Stimulated activated naive B cell treated with anti-CD40 and anti-IgM and Interleukin-4, amounts not matched to agents 10 μg/mL and 1 μg/mL and 100 μg/mL, for 72 hours (primary cell): ENCODE data around the gene CRB1.
A peak's percentile ranks its signal among the peaks of the same experiment; 100 is the strongest.
"Not testable (repeated sequence)": the region's sequence is repeated elsewhere in the genome, so short reads cannot be mapped to it uniquely, and the experiment has no call there.

Experiments
- ATAC-seq, 2 donors: fragments of 150-1000 bp; cut with Tn5 transposase; replicated peaks; 2 replicates each; pipeline ENCODE4 v1.10.0; 2021; ENCODE audit warnings: moderate library complexity in 1 of 2
- DNase-seq: peaks from one replicate; pipeline ENCODE4 v3.0.0; 2021
- H3K27ac Mint-ChIP-seq: one replicate; pipeline ENCODE4 v1.8.0; 2022; ENCODE audit warnings: mild to moderate bottlenecking, mixed read lengths
- H3K27me3 Mint-ChIP-seq, 2 donors: one replicate each; pipeline ENCODE4 v1.8.0; 2022; ENCODE audit warnings: mixed read lengths in 2 of 2
- H3K36me3 Mint-ChIP-seq, 2 donors: one replicate each; pipeline ENCODE4 v1.8.0; 2022; ENCODE audit warnings: mixed read lengths in 2 of 2, mild to moderate bottlenecking in 1 of 2
- H3K4me1 Mint-ChIP-seq, 2 donors: one replicate each; pipeline ENCODE4 v1.8.0; 2022; ENCODE audit warnings: mixed read lengths in 2 of 2, mild to moderate bottlenecking in 1 of 2
- H3K4me3 Mint-ChIP-seq, 2 donors: one replicate each; pipeline ENCODE4 v1.8.0; 2022; ENCODE audit warnings: mild to moderate bottlenecking in 2 of 2, mixed read lengths in 2 of 2, moderate library complexity in 1 of 2
- H3K9me3 Mint-ChIP-seq, 2 donors: one replicate each; pipeline ENCODE4 v1.8.0; 2022; ENCODE audit warnings: mixed read lengths in 2 of 2, mild to moderate bottlenecking in 1 of 2

CRB1 gene

DNA sequence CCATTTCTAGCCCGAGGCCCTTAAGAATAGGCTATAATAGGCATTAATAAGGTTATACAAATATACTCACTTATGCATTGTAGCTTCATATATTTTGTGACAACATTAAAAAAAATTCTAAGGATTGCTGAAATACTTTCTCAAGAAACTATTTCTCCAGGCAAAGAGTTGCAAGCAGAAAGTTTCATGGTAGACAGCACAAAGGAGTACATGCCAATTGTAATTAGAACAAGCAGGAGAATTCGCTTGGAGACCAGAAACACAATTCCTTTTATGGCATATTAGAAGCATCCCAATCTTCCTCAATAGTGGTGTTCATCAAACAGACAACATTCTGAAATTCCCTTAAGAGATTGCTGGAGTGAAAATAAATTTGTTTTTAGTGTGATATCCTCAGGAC lies 122.8 kb downstream of the CRB1 start:
- Mint-ChIP-seq H3K36me3 (no peaks in the 10 kb centered on the region), H3K9me3 (no peaks in the 10 kb centered on the region), H3K27me3 (peaks cover 0 to 4% of the 10 kb centered on the region in 2 donors), H3K4me1 (no peaks in the 10 kb centered on the region), H3K27ac (no peak overlapping the region), H3K4me3 (no peak overlapping the region)
- no peak for ATAC-seq
- no peak for DNase-seq

DNA sequence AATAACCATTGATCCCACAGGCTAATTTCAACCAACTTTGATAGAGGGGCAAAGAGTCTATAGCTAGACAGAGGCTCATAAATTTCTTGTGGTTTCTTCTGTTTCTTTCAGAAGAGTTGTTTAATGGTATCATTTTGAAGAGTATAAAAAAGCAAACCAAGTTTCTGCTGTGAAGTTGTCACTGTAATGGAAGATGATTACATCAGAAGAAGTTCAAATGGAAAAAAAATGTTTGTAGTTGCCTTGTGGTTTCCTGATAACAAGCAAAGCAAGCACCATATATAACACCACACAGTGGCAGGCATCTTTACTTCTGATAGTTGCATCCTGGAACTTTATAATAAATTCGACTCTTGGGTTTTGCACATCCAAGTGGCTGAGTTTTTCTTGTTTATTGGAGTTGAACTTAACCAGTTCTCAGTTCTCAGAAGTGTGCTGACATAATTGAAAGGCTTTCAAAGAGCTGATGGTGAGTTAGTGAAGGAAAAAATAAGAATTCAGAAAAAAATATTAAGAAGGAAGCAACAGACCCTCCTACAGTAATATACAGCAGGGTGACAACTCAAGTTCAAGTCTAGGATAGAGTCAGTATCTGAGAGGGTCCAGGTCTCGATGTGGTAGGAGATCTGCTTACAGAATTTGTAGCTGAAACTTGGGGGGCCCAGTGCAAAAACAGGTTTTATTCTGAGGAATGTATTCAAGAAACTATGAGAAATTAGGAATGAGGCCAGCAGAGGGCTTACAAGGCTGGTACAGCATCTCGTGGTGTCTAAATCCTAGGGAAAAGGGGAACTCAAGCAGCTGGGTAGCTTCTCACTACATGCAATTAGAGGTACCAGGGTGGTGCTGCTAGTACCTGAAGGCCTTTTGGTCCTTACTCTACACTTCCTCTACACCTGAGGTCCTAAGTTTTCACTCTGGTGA lies 123.5 kb downstream of the CRB1 start:
- no peak for DNase-seq
- Mint-ChIP-seq H3K27ac (no peak overlapping the region), H3K9me3 (no peaks in the 10 kb centered on the region), H3K4me3 (no peak overlapping the region), H3K36me3 (no peaks in the 10 kb centered on the region), H3K4me1 (no peaks in the 10 kb centered on the region), H3K27me3 (peaks cover 0 to 4% of the 10 kb centered on the region in 2 donors)
- ATAC-seq, result no peak

DNA sequence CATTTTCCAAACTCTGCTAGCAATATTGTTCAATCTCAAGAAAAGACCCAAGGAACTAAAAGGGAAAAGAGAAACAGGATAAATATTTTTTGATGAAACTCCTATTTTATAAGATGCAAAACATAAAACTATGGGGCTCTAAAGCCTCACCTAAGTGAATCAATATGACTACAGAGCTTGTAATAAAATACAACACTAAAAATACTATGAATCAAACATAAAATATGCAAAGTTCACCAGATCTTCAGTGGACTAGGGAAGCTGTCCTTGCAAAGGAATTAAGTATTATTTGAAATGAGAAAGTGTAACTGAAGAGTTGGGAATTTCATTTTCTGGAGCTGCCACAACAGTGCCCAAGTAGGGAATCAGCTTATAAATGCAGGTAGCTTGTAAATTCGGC lies 124.5 kb downstream of the CRB1 start:
- Mint-ChIP-seq H3K4me3 (no peak overlapping the region), H3K9me3 (no peaks in the 10 kb centered on the region), H3K27ac (no peak overlapping the region), H3K4me1 (no peaks in the 10 kb centered on the region), H3K36me3 (no peaks in the 10 kb centered on the region), H3K27me3 (no peaks in the 10 kb centered on the region)
- ATAC-seq (no peak), DNase-seq (no peak)

DNA sequence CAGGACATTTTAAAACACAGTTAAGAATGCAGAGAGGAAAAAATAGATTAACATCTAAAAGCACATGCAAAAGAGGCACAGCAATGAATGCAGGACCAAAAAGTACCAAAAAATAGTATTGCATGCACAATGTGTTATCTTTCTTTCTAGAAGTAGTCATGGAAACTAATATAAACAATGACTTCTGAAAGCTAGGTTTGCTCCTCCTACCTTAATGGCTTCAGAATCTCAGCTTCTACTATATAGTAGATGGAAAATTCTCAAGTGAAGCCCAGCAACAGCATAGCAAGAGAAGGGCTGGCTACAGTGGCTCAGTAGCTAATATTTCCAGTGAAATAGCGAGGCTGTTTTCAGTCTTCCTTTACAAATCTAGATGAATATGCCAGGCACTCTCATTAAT lies 125.1 kb downstream of the CRB1 start:
- Mint-ChIP-seq H3K36me3 (no peaks in the 10 kb centered on the region), H3K4me3 (no peak overlapping the region), H3K4me1 (no peaks in the 10 kb centered on the region), H3K27ac (no peak overlapping the region), H3K27me3 (no peaks in the 10 kb centered on the region), H3K9me3 (no peaks in the 10 kb centered on the region)
- DNase-seq (no peak), ATAC-seq (no peak)

DNA sequence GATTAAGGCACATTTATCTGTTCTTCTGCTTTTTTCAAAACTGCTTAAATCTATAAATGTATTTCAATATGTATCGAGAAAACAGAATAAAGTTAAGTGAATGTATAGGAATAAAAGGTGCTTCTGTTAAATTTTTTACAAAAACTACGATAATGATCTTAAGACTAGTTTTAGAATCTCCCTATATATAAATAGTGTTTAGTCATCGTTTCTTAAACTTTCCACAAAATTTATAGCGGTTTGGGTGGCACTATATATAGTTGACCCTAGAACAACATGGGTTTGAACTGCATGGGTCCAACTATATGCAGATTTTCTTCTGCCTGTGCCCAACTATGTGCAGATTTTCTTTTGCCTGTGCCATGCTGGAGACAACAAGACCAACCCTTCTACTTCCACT lies 125.7 kb downstream of the CRB1 start:
- H3K4me1 Mint-ChIP-seq, result no peaks in the 10 kb centered on the region
- no peaks in the 10 kb centered on the region for H3K36me3 Mint-ChIP-seq
- no peak for DNase-seq
- H3K27ac Mint-ChIP-seq, result no peak overlapping the region
- no peaks in the 10 kb centered on the region for H3K27me3 Mint-ChIP-seq
- no peak overlapping the region for H3K4me3 Mint-ChIP-seq
- no peaks in the 10 kb centered on the region for H3K9me3 Mint-ChIP-seq
- no peak for ATAC-seq

DNA sequence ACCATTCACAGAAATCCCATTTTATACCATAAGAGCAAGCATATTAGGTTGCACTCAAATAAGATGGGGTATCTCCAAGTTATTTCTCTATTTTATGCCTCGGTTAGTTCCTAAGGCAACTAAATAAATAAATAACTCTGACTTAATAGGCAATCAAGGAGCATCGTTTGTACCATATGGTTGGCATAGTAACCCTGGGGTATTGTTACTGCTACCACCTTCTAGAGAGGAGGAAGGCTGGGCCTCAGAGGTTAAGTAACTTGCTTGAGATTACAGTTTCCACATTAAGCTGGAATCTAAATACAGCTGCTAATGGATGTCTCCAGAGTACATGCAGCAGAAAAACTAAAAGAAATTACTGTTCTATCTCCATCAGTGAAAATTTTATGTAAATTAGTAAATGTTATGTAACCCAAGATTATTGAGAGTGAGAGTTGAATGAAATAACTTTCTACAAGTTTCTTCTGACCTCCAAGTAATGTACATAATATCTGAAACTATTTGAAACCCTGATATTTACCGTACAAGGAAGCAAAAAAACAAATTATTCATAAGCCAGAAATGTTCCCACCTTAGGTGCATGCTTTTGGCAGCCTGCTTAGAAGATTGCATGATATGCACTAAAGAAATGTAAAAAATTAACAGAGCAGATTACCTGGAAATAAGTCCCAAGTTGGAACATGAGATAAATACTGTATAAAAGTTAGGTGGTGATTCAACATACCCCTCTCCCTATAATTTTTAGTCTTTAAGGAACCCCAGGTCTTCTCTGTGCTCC lies 127.0 kb downstream of the CRB1 start:
- Mint-ChIP-seq H3K4me1 (no peaks in the 10 kb centered on the region), H3K27me3 (no peaks in the 10 kb centered on the region), H3K9me3 (no peaks in the 10 kb centered on the region), H3K4me3 (no peak overlapping the region), H3K36me3 (no peaks in the 10 kb centered on the region), H3K27ac (no peak overlapping the region)
- ATAC-seq, result no peak
- DNase-seq, result no peak

DNA sequence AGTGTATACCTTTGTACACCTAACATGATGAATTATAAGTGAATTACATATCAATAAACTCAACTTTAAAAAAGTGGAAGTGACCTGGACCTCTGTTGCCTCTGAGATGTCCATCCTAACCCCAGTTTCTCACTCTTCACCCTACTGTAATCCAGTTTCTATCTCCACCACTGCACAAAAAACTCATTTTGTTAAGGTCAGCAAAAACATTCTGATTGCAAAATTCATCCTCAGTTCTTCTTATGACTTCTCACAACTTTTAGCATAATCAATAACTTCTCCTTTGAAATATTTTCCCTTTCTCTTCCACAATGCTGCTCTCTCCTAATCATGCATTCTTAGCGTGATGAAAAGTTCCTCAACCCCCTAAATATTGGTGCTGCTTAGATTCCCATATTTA lies 129.8 kb downstream of the CRB1 start:
- Mint-ChIP-seq H3K9me3 (no peaks in the 10 kb centered on the region), H3K36me3 (no peaks in the 10 kb centered on the region), H3K4me3 (no peak overlapping the region), H3K27ac (no peak overlapping the region), H3K4me1 (no peaks in the 10 kb centered on the region), H3K27me3 (peaks cover 0 to 8% of the 10 kb centered on the region in 2 donors)
- DNase-seq (no peak), ATAC-seq (no peak)

DNA sequence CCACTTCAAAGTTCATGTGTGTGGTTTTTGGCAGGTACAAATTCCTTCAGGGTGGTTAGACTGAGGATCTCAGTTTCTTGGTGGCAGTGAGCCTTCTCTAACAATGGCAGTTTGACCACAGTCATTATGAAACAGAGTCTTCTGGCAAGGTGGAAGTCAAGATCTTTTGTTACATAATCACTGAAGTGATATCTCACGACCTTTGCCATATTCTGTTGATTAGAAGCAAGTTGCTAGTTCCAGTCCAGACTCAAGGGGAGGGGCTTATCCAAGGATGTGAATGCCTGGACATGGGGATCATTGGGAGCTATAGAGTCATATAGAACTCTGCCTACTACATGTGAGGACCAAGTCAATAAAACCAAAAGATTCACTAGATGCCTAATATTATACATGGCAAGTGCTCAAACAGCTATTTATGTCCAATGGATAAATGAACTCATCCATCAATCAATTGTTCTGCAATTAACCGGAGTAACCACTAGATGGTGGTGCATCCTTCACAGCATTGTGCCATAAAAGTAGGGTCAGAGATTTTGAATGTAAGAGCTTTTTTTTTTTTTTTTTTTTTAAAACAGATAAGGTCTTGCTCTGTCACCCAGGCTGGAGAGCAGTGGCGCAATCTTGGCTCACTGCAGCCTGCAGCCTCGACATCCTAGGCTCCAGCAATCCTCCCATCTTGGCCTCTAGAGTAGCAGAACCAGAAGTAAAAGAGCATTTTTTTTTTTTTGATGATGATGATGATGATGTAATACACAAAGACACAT lies 131.9 kb downstream of the CRB1 start:
- Mint-ChIP-seq H3K36me3 (no peaks in the 10 kb centered on the region), H3K9me3 (no peaks in the 10 kb centered on the region), H3K4me1 (no peaks in the 10 kb centered on the region), H3K4me3 (no peak overlapping the region), H3K27ac (no peak overlapping the region), H3K27me3 (peaks cover 0 to 18% of the 10 kb centered on the region in 2 donors)
- ATAC-seq (peak; percentile 50 to 59), DNase-seq (no peak)

DNA sequence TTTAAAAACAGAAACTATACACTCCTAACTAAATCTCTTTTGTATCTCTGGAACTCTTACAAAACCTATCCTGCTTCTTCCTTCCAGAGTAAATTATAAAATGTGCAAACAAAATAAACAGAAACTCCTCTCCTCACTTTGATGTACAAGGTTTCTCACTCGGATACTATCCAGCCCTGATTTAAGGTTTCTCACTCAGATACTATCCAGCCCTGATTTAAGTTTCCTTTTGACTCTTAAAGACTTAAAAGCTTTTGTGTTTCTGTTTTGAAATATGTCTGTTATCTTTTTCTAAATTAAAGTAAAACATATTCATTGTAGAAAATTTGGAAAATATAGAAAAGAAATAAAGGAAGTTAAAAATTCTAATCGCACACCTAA lies 132.5 kb downstream of the CRB1 start:
- no peaks in the 10 kb centered on the region for H3K36me3 Mint-ChIP-seq
- no peak for DNase-seq
- H3K4me3 Mint-ChIP-seq, result no peak overlapping the region
- no peaks in the 10 kb centered on the region for H3K4me1 Mint-ChIP-seq
- peaks cover 0 to 18% of the 10 kb centered on the region in 2 donors for H3K27me3 Mint-ChIP-seq
- no peak for ATAC-seq
- no peak overlapping the region for H3K27ac Mint-ChIP-seq
- H3K9me3 Mint-ChIP-seq, result no peaks in the 10 kb centered on the region

DNA sequence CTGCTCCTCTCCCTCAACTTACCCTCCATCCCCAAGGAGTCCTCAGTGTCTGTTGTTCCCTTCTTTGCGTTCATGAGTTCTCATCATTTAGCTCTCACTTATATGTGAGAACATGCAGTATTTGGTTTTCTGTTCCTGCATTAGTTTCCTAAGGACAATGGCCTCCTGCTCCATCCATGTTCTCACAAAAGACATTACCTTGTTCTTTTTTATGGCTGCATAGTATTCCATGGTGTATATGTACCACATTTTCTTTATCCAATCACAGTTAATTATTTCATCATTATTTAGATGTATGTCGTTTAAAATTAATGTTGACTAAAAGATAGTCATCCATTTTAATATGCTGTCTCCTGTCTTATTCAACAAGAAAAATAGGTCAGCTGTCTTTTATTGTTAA lies 134.1 kb downstream of the CRB1 start:
- Mint-ChIP-seq H3K4me3 (no peak overlapping the region), H3K9me3 (no peaks in the 10 kb centered on the region), H3K36me3 (no peaks in the 10 kb centered on the region), H3K27me3 (peaks cover 0 to 18% of the 10 kb centered on the region in 2 donors), H3K27ac (no peak overlapping the region), H3K4me1 (no peaks in the 10 kb centered on the region)
- DNase-seq, result no peak
- no peak for ATAC-seq

DNA sequence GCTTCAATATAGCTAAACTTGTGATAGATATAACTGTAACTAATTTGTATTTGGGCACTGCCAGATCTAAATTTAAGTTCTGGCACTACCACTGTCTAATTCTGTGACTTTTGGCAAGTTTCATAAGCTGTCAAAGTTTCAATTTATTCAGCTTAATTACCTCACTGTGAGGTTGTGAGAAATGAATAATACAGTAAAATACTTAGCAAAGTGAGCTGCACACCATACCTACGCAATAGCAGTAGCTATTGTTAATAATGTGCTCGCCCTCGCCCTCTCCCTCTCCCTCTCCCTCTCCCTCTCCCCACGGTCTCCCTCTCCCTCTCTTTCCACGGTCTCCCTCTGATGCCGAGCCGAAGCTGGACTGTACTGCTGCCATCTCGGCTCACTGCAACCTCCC lies 136.7 kb downstream of the CRB1 start:
- peaks cover 0 to 18% of the 10 kb centered on the region in 2 donors for H3K27me3 Mint-ChIP-seq
- H3K27ac Mint-ChIP-seq, H3K9me3 Mint-ChIP-seq, H3K4me3 Mint-ChIP-seq, DNase-seq, ATAC-seq, H3K36me3 Mint-ChIP-seq, H3K4me1 Mint-ChIP-seq: not testable (repeated sequence)

DNA sequence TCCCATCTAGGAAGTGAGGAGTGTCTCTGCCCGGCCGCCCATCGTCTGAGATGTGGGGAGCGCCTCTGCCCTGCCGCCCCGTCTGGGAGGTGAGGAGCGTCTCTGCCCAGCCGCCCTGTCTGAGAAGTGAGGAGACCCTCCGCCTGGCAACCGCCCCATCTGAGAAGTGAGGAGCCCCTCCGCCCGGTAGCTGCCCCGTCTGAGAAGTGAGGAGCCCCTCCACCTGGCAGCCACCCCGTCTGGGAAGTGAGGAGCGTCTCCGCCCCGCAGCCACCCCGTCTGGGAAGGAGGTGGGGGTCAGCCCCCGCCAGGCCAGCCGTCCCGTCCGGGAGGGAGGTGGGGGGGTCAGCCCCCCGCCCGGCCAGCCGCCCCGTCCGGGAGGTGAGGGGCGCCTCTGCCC lies 137.6 kb downstream of the CRB1 start:
- H3K9me3 Mint-ChIP-seq, H3K4me3 Mint-ChIP-seq, H3K4me1 Mint-ChIP-seq, DNase-seq, ATAC-seq, H3K36me3 Mint-ChIP-seq, H3K27ac Mint-ChIP-seq: not testable (repeated sequence)
- H3K27me3 Mint-ChIP-seq, result peaks cover 0 to 18% of the 10 kb centered on the region in 2 donors

DNA sequence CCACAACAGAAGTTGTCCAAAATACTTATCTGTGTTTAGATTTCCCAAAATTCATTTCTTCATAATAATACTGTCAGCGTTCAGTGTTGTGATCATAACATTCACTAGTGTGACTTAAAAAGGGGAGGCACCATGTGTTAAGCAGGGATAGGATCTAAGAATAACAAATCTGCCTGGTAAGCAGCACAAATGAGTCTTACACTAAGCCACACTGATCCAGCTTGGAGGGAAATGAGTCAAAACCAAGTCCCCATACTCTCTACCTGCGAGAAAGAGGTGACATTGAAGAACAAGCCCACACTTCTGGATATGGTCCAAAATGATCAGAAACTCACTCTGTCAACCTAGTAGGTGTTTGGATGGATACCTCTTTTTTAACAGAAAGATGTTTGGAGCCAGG lies 145.5 kb downstream of the CRB1 start:
- H3K36me3 Mint-ChIP-seq, result no peaks in the 10 kb centered on the region
- H3K27ac Mint-ChIP-seq, result no peak overlapping the region
- H3K27me3 Mint-ChIP-seq, result peaks cover 0 to 11% of the 10 kb centered on the region in 2 donors
- DNase-seq, result no peak
- H3K4me1 Mint-ChIP-seq, result no peaks in the 10 kb centered on the region
- no peaks in the 10 kb centered on the region for H3K9me3 Mint-ChIP-seq
- no peak overlapping the region for H3K4me3 Mint-ChIP-seq
- no peak for ATAC-seq

DNA sequence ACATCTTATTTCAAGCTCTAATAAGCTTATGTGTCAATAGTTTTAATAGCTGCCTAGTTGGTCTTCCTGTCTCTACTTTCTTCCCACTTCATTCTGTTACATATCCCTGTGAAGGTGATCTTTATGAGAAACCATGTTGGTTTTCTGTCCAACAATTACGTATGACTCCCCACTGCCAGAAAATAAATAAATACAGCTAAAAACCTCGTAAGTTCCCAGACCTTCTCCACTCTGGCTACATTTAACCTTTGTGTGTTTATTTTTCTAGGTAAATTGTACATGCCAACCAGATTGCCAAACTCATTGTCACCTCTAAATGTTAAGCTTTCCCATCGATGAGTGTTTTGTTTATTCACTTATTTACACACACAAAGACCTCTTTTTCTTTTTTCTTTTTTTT lies 147.2 kb downstream of the CRB1 start:
- Mint-ChIP-seq H3K27ac (no peak overlapping the region), H3K9me3 (no peaks in the 10 kb centered on the region), H3K4me3 (no peak overlapping the region), H3K4me1 (no peaks in the 10 kb centered on the region), H3K36me3 (no peaks in the 10 kb centered on the region), H3K27me3 (peaks cover 0 to 11% of the 10 kb centered on the region in 2 donors)
- ATAC-seq (no peak), DNase-seq (no peak)
